HEK293 (cell line): Measurements from ENCODE around the gene MINAR2.

Experiments used
- HOXD13 ChIP-seq: sonication (generic); formaldehyde crosslinking; IDR thresholded peaks from 2 replicates; pipeline ENCODE4 v1.8.0; 2022; ENCODE audit warnings: missing genetic modification reagents, borderline replicate concordance
- KLF10 ChIP-seq: fragments of 450-650 bp; IDR thresholded peaks from 2 replicates; pipeline ENCODE4 v1.5.1; 2018; ENCODE audit warnings: missing biosample characterization, mild to moderate bottlenecking, missing genetic modification characterization
- SALL2 ChIP-seq: fragments of 450-650 bp; formaldehyde crosslinking; IDR thresholded peaks from 2 replicates; pipeline ENCODE4 v1.5.0; 2017; ENCODE audit warnings: missing biosample characterization, mild to moderate bottlenecking, missing genetic modification characterization, borderline replicate concordance
- YY1 ChIP-seq: fragments of 450-650 bp; formaldehyde crosslinking; IDR thresholded peaks from 2 replicates; pipeline ENCODE4 v1.5.1; 2018; ENCODE audit warnings: missing biosample characterization, missing genetic modification characterization
- ZNF10 ChIP-seq: fragments of 450-650 bp; formaldehyde crosslinking; IDR thresholded peaks from 2 replicates; pipeline ENCODE4 v1.5.1; 2017; ENCODE audit warnings: missing biosample characterization, missing genetic modification characterization
- ZNF335 ChIP-seq: fragments of 450-650 bp; formaldehyde crosslinking; conservative IDR thresholded peaks from 2 replicates; pipeline ENCODE4 v1.5.1; 2016; ENCODE audit warnings: missing biosample characterization, missing genetic modification characterization
- ZNF366 ChIP-seq: fragments of 450-650 bp; formaldehyde crosslinking; conservative IDR thresholded peaks from 2 replicates; pipeline ENCODE4 v1.5.1; 2016; ENCODE audit warnings: missing biosample characterization, missing genetic modification characterization
- ZNF394 ChIP-seq: fragments of 450-650 bp; formaldehyde crosslinking; IDR thresholded peaks from 2 replicates; pipeline ENCODE4 v1.5.1; 2016; ENCODE audit warnings: missing biosample characterization, missing genetic modification characterization, mild to moderate bottlenecking, moderate library complexity, borderline replicate concordance
- ZNF501 ChIP-seq: fragments of 450-650 bp; formaldehyde crosslinking; IDR thresholded peaks from 2 replicates; pipeline ENCODE4 v1.5.1; 2016; ENCODE audit warnings: missing biosample characterization, missing genetic modification characterization
- ZNF558 ChIP-seq: fragments of 450-650 bp; formaldehyde crosslinking; IDR thresholded peaks from 2 replicates; pipeline ENCODE4 v1.5.1; 2016; ENCODE audit warnings: missing biosample characterization, missing genetic modification characterization
- ZNF629 ChIP-seq: fragments of 450-650 bp; formaldehyde crosslinking; IDR thresholded peaks from 2 replicates; pipeline ENCODE4 v1.5.1; 2017; ENCODE audit warnings: missing biosample characterization, missing genetic modification characterization
- ZNF658 ChIP-seq: fragments of 450-650 bp; formaldehyde crosslinking; IDR thresholded peaks from 2 replicates; pipeline ENCODE4; 2016; ENCODE audit warnings: missing biosample characterization, missing genetic modification characterization
- ZNF747 ChIP-seq: fragments of 450-650 bp; formaldehyde crosslinking; IDR thresholded peaks from 2 replicates; pipeline ENCODE4 v1.5.1; 2016; ENCODE audit warnings: missing biosample characterization, missing genetic modification characterization
- TF ChIP-seq, protein P1 (sequence below): fragments of 450-650 bp; formaldehyde crosslinking; IDR thresholded peaks from 2 replicates; pipeline ENCODE4 v1.5.1; 2016; ENCODE audit warnings: missing biosample characterization, missing genetic modification characterization
- TF ChIP-seq, protein P2 (sequence below): fragments of 450-650 bp; formaldehyde crosslinking; conservative IDR thresholded peaks from 2 replicates; pipeline ENCODE4 v1.5.1; 2016; ENCODE audit warnings: low read depth, missing biosample characterization, missing genetic modification characterization
- TF ChIP-seq, protein P3 (sequence below): fragments of 450-650 bp; formaldehyde crosslinking; IDR thresholded peaks from 2 replicates; pipeline ENCODE4 v1.5.1; 2016; ENCODE audit warnings: missing biosample characterization, missing genetic modification characterization, borderline replicate concordance
- TF ChIP-seq, protein P4 (sequence below): sonication (generic); formaldehyde crosslinking; IDR thresholded peaks from 2 replicates; pipeline ENCODE4 v1.8.1; 2022; ENCODE audit warnings: mild to moderate bottlenecking, moderate library complexity, missing genetic modification reagents
- TF ChIP-seq, protein P5 (sequence below): fragments of 450-650 bp; formaldehyde crosslinking; IDR thresholded peaks from 2 replicates; pipeline ENCODE4 v1.5.1; 2016; ENCODE audit warnings: missing biosample characterization, missing genetic modification characterization
- TF ChIP-seq, protein P6 (sequence below): fragments of 450-650 bp; formaldehyde crosslinking; IDR thresholded peaks from 2 replicates; pipeline ENCODE4 v1.5.1; 2016; ENCODE audit warnings: missing biosample characterization, missing genetic modification characterization, low read depth

MINAR2 gene

DNA sequence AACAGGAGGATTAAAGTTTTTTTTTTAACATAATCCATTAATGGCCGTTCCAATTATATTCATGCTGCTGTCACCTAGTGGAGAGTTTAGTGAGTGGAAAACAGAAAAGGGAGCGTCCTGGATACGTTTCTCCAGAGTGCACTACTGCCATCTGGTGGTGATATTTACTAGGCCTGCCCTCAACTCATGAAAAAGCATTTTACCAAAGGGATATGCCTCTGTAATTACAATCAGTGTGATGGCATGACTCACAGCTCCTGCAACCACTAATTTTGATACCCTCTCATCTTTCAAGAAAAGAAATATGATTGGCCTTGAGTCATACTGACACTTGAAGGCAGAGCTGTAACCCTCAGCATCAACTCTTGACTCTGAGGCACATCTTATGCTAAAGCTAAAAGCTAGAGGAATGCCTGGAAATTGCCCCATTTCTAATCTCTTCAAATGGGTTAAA is 20.1 kb downstream of the MINAR2 start (continued):
- TF ChIP-seq ZNF394 (tag by site-specific recombination) (peak; percentile 34; the same call in 1 of the 2 replicates), SALL2 (tag by site-specific recombination) (no peak), ZNF501 (tag by site-specific recombination) (peak; percentile 42; the same call in 1 of the 2 replicates), ZNF10 (tag by site-specific recombination) (peak; percentile 74), HOXD13 (CRISPR knock-in tag) (no peak), KLF10 (tag by site-specific recombination) (0 out of 2 replicates have a peak, but pooled peaks have one; percentile 37), ZNF558 (tag by site-specific recombination) (peak; percentile 62; the same call in 1 of the 2 replicates), ZNF747 (no peak), ZNF629 (tag by site-specific recombination) (0 out of 2 replicates have a peak, but pooled peaks have one; percentile 48), ZNF335 (no peak), YY1 (tag by site-specific recombination) (peak; percentile 64; the same call in 1 of the 2 replicates), ZNF366 (peak; percentile 67), ZNF658 (tag by site-specific recombination) (no peak)
- TF ChIP-seq, protein P1, sequence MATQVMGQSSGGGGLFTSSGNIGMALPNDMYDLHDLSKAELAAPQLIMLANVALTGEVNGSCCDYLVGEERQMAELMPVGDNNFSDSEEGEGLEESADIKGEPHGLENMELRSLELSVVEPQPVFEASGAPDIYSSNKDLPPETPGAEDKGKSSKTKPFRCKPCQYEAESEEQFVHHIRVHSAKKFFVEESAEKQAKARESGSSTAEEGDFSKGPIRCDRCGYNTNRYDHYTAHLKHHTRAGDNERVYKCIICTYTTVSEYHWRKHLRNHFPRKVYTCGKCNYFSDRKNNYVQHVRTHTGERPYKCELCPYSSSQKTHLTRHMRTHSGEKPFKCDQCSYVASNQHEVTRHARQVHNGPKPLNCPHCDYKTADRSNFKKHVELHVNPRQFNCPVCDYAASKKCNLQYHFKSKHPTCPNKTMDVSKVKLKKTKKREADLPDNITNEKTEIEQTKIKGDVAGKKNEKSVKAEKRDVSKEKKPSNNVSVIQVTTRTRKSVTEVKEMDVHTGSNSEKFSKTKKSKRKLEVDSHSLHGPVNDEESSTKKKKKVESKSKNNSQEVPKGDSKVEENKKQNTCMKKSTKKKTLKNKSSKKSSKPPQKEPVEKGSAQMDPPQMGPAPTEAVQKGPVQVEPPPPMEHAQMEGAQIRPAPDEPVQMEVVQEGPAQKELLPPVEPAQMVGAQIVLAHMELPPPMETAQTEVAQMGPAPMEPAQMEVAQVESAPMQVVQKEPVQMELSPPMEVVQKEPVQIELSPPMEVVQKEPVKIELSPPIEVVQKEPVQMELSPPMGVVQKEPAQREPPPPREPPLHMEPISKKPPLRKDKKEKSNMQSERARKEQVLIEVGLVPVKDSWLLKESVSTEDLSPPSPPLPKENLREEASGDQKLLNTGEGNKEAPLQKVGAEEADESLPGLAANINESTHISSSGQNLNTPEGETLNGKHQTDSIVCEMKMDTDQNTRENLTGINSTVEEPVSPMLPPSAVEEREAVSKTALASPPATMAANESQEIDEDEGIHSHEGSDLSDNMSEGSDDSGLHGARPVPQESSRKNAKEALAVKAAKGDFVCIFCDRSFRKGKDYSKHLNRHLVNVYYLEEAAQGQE, result no peak
- TF ChIP-seq, protein P2, sequence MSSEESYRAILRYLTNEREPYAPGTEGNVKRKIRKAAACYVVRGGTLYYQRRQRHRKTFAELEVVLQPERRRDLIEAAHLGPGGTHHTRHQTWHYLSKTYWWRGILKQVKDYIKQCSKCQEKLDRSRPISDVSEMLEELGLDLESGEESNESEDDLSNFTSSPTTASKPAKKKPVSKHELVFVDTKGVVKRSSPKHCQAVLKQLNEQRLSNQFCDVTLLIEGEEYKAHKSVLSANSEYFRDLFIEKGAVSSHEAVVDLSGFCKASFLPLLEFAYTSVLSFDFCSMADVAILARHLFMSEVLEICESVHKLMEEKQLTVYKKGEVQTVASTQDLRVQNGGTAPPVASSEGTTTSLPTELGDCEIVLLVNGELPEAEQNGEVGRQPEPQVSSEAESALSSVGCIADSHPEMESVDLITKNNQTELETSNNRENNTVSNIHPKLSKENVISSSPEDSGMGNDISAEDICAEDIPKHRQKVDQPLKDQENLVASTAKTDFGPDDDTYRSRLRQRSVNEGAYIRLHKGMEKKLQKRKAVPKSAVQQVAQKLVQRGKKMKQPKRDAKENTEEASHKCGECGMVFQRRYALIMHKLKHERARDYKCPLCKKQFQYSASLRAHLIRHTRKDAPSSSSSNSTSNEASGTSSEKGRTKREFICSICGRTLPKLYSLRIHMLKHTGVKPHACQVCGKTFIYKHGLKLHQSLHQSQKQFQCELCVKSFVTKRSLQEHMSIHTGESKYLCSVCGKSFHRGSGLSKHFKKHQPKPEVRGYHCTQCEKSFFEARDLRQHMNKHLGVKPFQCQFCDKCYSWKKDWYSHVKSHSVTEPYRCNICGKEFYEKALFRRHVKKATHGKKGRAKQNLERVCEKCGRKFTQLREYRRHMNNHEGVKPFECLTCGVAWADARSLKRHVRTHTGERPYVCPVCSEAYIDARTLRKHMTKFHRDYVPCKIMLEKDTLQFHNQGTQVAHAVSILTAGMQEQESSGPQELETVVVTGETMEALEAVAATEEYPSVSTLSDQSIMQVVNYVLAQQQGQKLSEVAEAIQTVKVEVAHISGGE, result no peak
- TF ChIP-seq, protein P3, sequence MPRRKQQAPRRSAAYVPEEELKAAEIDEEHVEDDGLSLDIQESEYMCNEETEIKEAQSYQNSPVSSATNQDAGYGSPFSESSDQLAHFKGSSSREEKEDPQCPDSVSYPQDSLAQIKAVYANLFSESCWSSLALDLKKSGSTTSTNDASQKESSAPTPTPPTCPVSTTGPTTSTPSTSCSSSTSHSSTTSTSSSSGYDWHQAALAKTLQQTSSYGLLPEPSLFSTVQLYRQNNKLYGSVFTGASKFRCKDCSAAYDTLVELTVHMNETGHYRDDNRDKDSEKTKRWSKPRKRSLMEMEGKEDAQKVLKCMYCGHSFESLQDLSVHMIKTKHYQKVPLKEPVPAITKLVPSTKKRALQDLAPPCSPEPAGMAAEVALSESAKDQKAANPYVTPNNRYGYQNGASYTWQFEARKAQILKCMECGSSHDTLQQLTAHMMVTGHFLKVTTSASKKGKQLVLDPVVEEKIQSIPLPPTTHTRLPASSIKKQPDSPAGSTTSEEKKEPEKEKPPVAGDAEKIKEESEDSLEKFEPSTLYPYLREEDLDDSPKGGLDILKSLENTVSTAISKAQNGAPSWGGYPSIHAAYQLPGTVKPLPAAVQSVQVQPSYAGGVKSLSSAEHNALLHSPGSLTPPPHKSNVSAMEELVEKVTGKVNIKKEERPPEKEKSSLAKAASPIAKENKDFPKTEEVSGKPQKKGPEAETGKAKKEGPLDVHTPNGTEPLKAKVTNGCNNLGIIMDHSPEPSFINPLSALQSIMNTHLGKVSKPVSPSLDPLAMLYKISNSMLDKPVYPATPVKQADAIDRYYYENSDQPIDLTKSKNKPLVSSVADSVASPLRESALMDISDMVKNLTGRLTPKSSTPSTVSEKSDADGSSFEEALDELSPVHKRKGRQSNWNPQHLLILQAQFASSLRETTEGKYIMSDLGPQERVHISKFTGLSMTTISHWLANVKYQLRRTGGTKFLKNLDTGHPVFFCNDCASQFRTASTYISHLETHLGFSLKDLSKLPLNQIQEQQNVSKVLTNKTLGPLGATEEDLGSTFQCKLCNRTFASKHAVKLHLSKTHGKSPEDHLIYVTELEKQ, result peak; percentile 24; the same call in 1 of the 2 replicates
- TF ChIP-seq, protein P4, sequence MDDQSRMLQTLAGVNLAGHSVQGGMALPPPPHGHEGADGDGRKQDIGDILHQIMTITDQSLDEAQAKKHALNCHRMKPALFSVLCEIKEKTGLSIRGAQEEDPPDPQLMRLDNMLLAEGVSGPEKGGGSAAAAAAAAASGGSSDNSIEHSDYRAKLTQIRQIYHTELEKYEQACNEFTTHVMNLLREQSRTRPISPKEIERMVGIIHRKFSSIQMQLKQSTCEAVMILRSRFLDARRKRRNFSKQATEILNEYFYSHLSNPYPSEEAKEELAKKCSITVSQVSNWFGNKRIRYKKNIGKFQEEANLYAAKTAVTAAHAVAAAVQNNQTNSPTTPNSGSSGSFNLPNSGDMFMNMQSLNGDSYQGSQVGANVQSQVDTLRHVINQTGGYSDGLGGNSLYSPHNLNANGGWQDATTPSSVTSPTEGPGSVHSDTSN (CRISPR knock-in tag), result no peak
- TF ChIP-seq, protein P5, sequence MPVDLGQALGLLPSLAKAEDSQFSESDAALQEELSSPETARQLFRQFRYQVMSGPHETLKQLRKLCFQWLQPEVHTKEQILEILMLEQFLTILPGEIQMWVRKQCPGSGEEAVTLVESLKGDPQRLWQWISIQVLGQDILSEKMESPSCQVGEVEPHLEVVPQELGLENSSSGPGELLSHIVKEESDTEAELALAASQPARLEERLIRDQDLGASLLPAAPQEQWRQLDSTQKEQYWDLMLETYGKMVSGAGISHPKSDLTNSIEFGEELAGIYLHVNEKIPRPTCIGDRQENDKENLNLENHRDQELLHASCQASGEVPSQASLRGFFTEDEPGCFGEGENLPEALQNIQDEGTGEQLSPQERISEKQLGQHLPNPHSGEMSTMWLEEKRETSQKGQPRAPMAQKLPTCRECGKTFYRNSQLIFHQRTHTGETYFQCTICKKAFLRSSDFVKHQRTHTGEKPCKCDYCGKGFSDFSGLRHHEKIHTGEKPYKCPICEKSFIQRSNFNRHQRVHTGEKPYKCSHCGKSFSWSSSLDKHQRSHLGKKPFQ (tag by site-specific recombination), result no peak
- TF ChIP-seq, protein P6, sequence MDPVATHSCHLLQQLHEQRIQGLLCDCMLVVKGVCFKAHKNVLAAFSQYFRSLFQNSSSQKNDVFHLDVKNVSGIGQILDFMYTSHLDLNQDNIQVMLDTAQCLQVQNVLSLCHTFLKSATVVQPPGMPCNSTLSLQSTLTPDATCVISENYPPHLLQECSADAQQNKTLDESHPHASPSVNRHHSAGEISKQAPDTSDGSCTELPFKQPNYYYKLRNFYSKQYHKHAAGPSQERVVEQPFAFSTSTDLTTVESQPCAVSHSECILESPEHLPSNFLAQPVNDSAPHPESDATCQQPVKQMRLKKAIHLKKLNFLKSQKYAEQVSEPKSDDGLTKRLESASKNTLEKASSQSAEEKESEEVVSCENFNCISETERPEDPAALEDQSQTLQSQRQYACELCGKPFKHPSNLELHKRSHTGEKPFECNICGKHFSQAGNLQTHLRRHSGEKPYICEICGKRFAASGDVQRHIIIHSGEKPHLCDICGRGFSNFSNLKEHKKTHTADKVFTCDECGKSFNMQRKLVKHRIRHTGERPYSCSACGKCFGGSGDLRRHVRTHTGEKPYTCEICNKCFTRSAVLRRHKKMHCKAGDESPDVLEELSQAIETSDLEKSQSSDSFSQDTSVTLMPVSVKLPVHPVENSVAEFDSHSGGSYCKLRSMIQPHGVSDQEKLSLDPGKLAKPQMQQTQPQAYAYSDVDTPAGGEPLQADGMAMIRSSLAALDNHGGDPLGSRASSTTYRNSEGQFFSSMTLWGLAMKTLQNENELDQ (tag by site-specific recombination), result no peak
